Activated CD4-positive, alpha-beta T cell treated with anti-CD3 and anti-CD28 coated beads, Interleukin-2, amount 10 ng/mL, durations not matched to agents 24 days and 14 days (primary cell): ENCODE results near the gene KBTBD4. TPM values are rescaled to one million over a fixed set of nuclear protein-coding genes. Genes with fewer than 3 reads are reported as not detected.
"Not testable (repeated sequence)": the region's sequence is repeated elsewhere in the genome, so short reads cannot be mapped to it uniquely, and the experiment has no call there.

Source experiments
- DNase-seq: peaks from one replicate; pipeline ENCODE4 v3.0.0; 2022
- H3K27ac Mint-ChIP-seq: one replicate; pipeline ENCODE4 v1.8.0; 2022; ENCODE audit warnings: mild to moderate bottlenecking, mixed read lengths
- H3K27me3 Mint-ChIP-seq: one replicate; pipeline ENCODE4 v1.8.0; 2022; ENCODE audit warnings: mixed read lengths
- H3K36me3 Mint-ChIP-seq: one replicate; pipeline ENCODE4 v1.8.0; 2022; ENCODE audit warnings: low read depth, mild to moderate bottlenecking, mixed read lengths
- H3K4me1 Mint-ChIP-seq: one replicate; pipeline ENCODE4 v1.8.0; 2021; ENCODE audit warnings: mixed read lengths
- H3K4me3 Mint-ChIP-seq: one replicate; pipeline ENCODE4 v1.8.0; 2022; ENCODE audit warnings: mild to moderate bottlenecking, moderate library complexity, mixed read lengths
- H3K9me3 Mint-ChIP-seq: one replicate; pipeline ENCODE4 v1.8.0; 2021; ENCODE audit warnings: mixed read lengths
- intact Hi-C: fragments of 100-400 bp; cut with micrococcal nuclease; formaldehyde crosslinking; loops from one replicate; pipeline ENCODE4 v1.15.1; 2023
- total RNA-seq: library from RNA; stranded (reverse); gene quantifications from 2 replicates; pipeline ENCODE4 v1.2.3, GENCODE V29; 2022

Gene KBTBD4
- total RNA-seq, 1 donor from 2014 or later = 16.7 TPM

- peaks cover 32% of the 10 kb centered on the region for H3K4me1 Mint-ChIP-seq
- H3K9me3 Mint-ChIP-seq = no peaks in the 10 kb centered on the region
- intact Hi-C loops = no loop called here
These were observed 39.8 kb downstream of the KBTBD4 start for GRCh38 chr11:47538741-47539565.

GRCh38 chr11:47536915-47537314, 41.9 kb downstream of the KBTBD4 start:
- H3K27me3 Mint-ChIP-seq = no peaks in the 10 kb centered on the region
- H3K27ac Mint-ChIP-seq = no peak overlapping the region
- intact Hi-C loops = no loop called here
- DNase-seq = no peak
- peaks cover 21% of the 10 kb centered on the region for H3K36me3 Mint-ChIP-seq
- peaks cover 32% of the 10 kb centered on the region for H3K4me1 Mint-ChIP-seq
- no peak overlapping the region for H3K4me3 Mint-ChIP-seq
- H3K9me3 Mint-ChIP-seq = no peaks in the 10 kb centered on the region

More at GRCh38 chr11:47538741-47539565, 39.8 kb downstream of the KBTBD4 start:
- peaks cover 21% of the 10 kb centered on the region for H3K36me3 Mint-ChIP-seq
- DNase-seq = no peak
- H3K27ac Mint-ChIP-seq = peak overlapping the region; percentile 81
- no peaks in the 10 kb centered on the region for H3K27me3 Mint-ChIP-seq
- H3K4me3 Mint-ChIP-seq = no peak overlapping the region

- no peak overlapping the region for H3K4me3 Mint-ChIP-seq
- peaks cover 20% of the 10 kb centered on the region for H3K4me1 Mint-ChIP-seq
- no peak overlapping the region for H3K27ac Mint-ChIP-seq
These were observed 44.0 kb downstream of the KBTBD4 start for GRCh38 chr11:47534704-47535251.

GRCh38 chr11:47533690-47534151, 45.0 kb downstream of the KBTBD4 start:
- Mint-ChIP-seq H3K27ac (no peak overlapping the region), H3K4me3 (no peak overlapping the region), H3K36me3 (peaks cover 10% of the 10 kb centered on the region), H3K27me3 (no peaks in the 10 kb centered on the region), H3K4me1 (peaks cover 15% of the 10 kb centered on the region), H3K9me3 (no peaks in the 10 kb centered on the region)
- intact Hi-C loops = no loop called here
- no peak for DNase-seq

More at GRCh38 chr11:47534704-47535251, 44.0 kb downstream of the KBTBD4 start:
- Mint-ChIP-seq H3K9me3 (no peaks in the 10 kb centered on the region), H3K36me3 (peaks cover 13% of the 10 kb centered on the region), H3K27me3 (no peaks in the 10 kb centered on the region)
- no peak for DNase-seq
- intact Hi-C loops = no loop called here

- intact Hi-C loops = no loop called here
- H3K27me3 Mint-ChIP-seq = no peaks in the 10 kb centered on the region
- peaks cover 15% of the 10 kb centered on the region for H3K4me1 Mint-ChIP-seq
- H3K36me3 Mint-ChIP-seq = peaks cover 9% of the 10 kb centered on the region
- H3K4me3 Mint-ChIP-seq = no peak overlapping the region
- H3K27ac Mint-ChIP-seq = no peak overlapping the region
- no peaks in the 10 kb centered on the region for H3K9me3 Mint-ChIP-seq
- DNase-seq = no peak
These were observed 46.1 kb downstream of the KBTBD4 start for GRCh38 chr11:47532597-47533213.

GRCh38 chr11:47531666-47532065, 47.1 kb downstream of the KBTBD4 start:
- Mint-ChIP-seq H3K27me3 (no peaks in the 10 kb centered on the region), H3K36me3 (peaks cover 9% of the 10 kb centered on the region), H3K4me3 (no peak overlapping the region), H3K27ac (no peak overlapping the region), H3K9me3 (no peaks in the 10 kb centered on the region), H3K4me1 (peaks cover 15% of the 10 kb centered on the region)
- DNase-seq = no peak
- intact Hi-C loops = no loop called here

GRCh38 chr11:47530721-47531120, 48.0 kb downstream of the KBTBD4 start:
- intact Hi-C loops, H3K4me3 Mint-ChIP-seq, H3K9me3 Mint-ChIP-seq, DNase-seq, H3K27me3 Mint-ChIP-seq, H3K27ac Mint-ChIP-seq, H3K36me3 Mint-ChIP-seq: not testable (repeated sequence)
- H3K4me1 Mint-ChIP-seq = peaks cover 21% of the 10 kb centered on the region

GRCh38 chr11:47529951-47530350, 48.8 kb downstream of the KBTBD4 start:
- H3K27me3 Mint-ChIP-seq = no peaks in the 10 kb centered on the region
- DNase-seq = no peak
- no peak overlapping the region for H3K4me3 Mint-ChIP-seq
- peaks cover 5% of the 10 kb centered on the region for H3K36me3 Mint-ChIP-seq
- intact Hi-C loops = no loop called here
- H3K4me1 Mint-ChIP-seq = peaks cover 24% of the 10 kb centered on the region
- no peak overlapping the region for H3K27ac Mint-ChIP-seq
- no peaks in the 10 kb centered on the region for H3K9me3 Mint-ChIP-seq

- Mint-ChIP-seq H3K9me3 (no peaks in the 10 kb centered on the region), H3K27me3 (no peaks in the 10 kb centered on the region), H3K27ac (no peak overlapping the region), H3K36me3 (peaks cover 5% of the 10 kb centered on the region), H3K4me3 (no peak overlapping the region), H3K4me1 (peaks cover 41% of the 10 kb centered on the region)
- DNase-seq = no peak
- intact Hi-C loops = no loop called here
These were observed 51.6 kb downstream of the KBTBD4 start for GRCh38 chr11:47527186-47527585.

GRCh38 chr11:47526032-47526431, 52.7 kb downstream of the KBTBD4 start:
- H3K36me3 Mint-ChIP-seq, H3K4me3 Mint-ChIP-seq, H3K27me3 Mint-ChIP-seq, DNase-seq, H3K9me3 Mint-ChIP-seq, intact Hi-C loops: not testable (repeated sequence)
- Mint-ChIP-seq H3K4me1 (peaks cover 47% of the 10 kb centered on the region), H3K27ac (peak overlapping the region; percentile 67)

GRCh38 chr11:47524291-47524874, 54.4 kb downstream of the KBTBD4 start:
- Mint-ChIP-seq H3K27me3 (no peaks in the 10 kb centered on the region), H3K4me1 (peaks cover 47% of the 10 kb centered on the region), H3K9me3 (no peaks in the 10 kb centered on the region), H3K36me3 (peaks cover 4% of the 10 kb centered on the region), H3K27ac (peak overlapping the region; percentile 85), H3K4me3 (peak overlapping the region; percentile 64)
- peak; percentile 78 for DNase-seq
- intact Hi-C loops = loop anchor here (1.0 to 5.0 kb wide), 4 partner anchors 9 to 138 kb away; partner anchors contain the start of gene CELF1

- peak overlapping the region; percentile 85 for H3K27ac Mint-ChIP-seq
- intact Hi-C loops = loop anchor here (1.0 to 5.0 kb wide), 5 partner anchors 8 to 139 kb away; partner anchors contain the start of gene CELF1
- H3K4me3 Mint-ChIP-seq = peak overlapping the region; percentile 64
- DNase-seq = peak; percentile 83
- H3K9me3 Mint-ChIP-seq = no peaks in the 10 kb centered on the region
- no peaks in the 10 kb centered on the region for H3K27me3 Mint-ChIP-seq
- H3K36me3 Mint-ChIP-seq = peaks cover 4% of the 10 kb centered on the region
- peaks cover 50% of the 10 kb centered on the region for H3K4me1 Mint-ChIP-seq
These were observed 55.1 kb downstream of the KBTBD4 start for GRCh38 chr11:47523490-47524225.
